Osteocyte (in vitro differentiated cells): ENCODE data around the gene RHCG. TPM values are rescaled to one million over a fixed set of nuclear protein-coding genes. Genes with fewer than 3 reads are reported as not detected.

ENCODE experiments used
- DNase-seq: peaks from one replicate; pipeline ENCODE4 v3.0.0; 2021; ENCODE audit warnings: mixed read lengths; ENCODE audit not compliant: unreplicated experiment; ENCODE audit errors: extremely low spot score
- H3K27ac Mint-ChIP-seq: one replicate; pipeline ENCODE4 v1.8.0; 2021; ENCODE audit warnings: mild to moderate bottlenecking, mixed read lengths; ENCODE audit not compliant: unreplicated experiment
- H3K27me3 Mint-ChIP-seq: one replicate; pipeline ENCODE4 v1.8.0; 2021; ENCODE audit warnings: mixed read lengths; ENCODE audit not compliant: unreplicated experiment
- H3K36me3 Mint-ChIP-seq: one replicate; pipeline ENCODE4 v1.8.0; 2021; ENCODE audit warnings: mixed read lengths; ENCODE audit not compliant: unreplicated experiment
- H3K4me1 Mint-ChIP-seq: one replicate; pipeline ENCODE4 v1.8.0; 2021; ENCODE audit warnings: mixed read lengths; ENCODE audit not compliant: unreplicated experiment
- H3K4me3 Mint-ChIP-seq: one replicate; pipeline ENCODE4 v1.8.0; 2021; ENCODE audit warnings: mild to moderate bottlenecking, moderate library complexity, mixed read lengths; ENCODE audit not compliant: unreplicated experiment
- H3K9me3 Mint-ChIP-seq: one replicate; pipeline ENCODE4 v1.8.0; 2021; ENCODE audit warnings: mixed read lengths; ENCODE audit not compliant: unreplicated experiment
- CTCF ChIP-seq: fragments of 200-600 bp; sonication (generic); IDR thresholded peaks from 2 replicates; pipeline ENCODE4 v1.5.0; 2021; ENCODE audit warnings: antibody characterized with exemption, mild to moderate bottlenecking, moderate library complexity
- total RNA-seq: library from RNA; stranded (reverse); gene quantifications from 2 replicates; pipeline ENCODE4 v1.2.1, GENCODE V29; 2021

Gene RHCG
- total RNA-seq, 1 donor from 2014 or later, result not detected

DNA sequence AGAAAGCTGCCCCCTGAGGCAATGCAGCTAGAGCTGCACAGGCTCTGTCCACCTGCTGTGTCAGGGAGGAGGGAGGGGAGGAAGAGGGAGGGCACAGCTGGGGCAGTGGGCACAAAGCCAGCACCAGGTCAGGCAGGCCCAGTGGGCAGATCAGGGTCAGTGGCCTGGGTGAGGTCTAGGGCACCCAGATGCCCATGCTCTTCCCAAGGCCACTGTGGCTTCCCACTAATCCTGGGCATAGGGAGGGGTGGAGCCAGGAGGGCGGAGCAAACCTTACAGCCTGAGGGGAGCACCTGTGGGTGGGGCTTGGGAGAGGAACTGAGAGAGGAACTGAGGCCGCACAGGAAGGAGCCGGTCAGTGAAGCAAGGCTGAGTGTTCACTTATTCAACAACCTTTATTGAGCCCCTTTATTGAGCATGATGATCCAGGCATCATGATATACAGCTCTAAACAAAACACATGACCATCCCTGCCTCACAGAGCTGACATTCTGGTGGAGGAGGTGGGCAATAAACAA lies 55.0 kb downstream of the RHCG start:
- TF ChIP-seq CTCF, result no peak
- no peak for DNase-seq
- Mint-ChIP-seq H3K36me3 (no peaks in the 10 kb centered on the region), H3K4me3 (no peak overlapping the region), H3K27ac (no peak overlapping the region), H3K27me3 (peaks cover 44% of the 10 kb centered on the region), H3K9me3 (no peaks in the 10 kb centered on the region), H3K4me1 (no peaks in the 10 kb centered on the region)

DNA sequence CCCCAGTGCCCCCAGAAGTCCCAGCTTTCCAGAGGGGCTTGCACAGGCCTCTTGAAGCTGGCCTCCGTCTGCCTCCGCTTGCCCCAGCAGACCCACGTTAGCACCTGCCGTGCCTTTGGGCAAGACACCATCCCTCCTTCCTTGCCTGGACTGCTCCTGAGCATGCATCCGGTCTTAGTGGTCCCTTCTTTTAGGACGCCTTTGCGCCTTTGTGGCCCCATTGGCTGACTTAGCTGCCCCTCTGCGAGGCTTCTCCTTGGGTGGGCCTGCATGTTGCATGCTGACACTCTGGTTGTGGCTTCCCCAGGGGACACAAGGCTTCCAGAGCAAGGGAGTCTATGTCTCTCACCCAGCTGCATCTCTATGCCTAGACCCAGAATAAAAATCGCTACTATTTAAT lies 56.6 kb downstream of the RHCG start:
- Mint-ChIP-seq H3K9me3 (no peaks in the 10 kb centered on the region), H3K27ac (no peak overlapping the region), H3K36me3 (no peaks in the 10 kb centered on the region), H3K4me3 (no peak overlapping the region), H3K27me3 (peaks cover 40% of the 10 kb centered on the region), H3K4me1 (no peaks in the 10 kb centered on the region)
- DNase-seq, result no peak
- no peak for TF ChIP-seq CTCF

DNA sequence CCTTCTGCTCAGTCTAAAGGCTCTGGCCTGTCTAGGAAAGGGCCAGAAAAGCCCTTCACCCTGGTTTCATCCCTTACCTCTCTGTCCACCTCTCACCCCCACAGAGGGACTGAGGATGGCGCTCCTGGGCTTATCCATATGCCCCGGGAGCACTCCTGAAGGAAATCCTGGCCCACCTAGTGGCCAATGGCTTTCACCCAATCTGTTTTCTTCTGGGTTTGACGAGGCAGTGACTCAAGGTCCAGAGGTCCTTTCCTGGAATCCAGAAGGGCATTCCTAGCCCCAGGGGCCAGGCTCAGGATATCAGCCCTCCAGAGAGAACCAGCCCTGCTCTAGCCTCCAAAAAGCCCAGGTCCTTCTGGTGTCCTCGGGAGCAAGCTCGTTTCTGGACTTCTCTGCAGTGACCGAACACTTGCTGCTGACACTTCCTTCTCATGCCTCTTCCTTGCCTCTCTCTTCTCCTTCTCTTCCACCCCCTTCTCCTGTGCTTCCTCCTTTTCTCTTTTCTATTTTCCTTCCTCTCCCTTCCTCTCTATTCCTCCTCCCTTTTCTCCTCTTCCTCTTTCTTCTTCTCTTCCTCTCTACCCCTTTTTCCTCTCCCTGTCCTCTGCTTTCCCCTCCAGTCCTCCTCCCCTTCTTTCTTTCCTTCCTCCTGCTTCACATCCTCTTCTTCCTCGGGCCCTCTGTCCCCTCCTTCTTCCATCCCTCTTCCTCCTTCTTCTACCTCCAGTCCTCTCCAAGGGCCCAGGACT lies 59.6 kb downstream of the RHCG start:
- no peak overlapping the region for H3K4me3 Mint-ChIP-seq
- no peaks in the 10 kb centered on the region for H3K4me1 Mint-ChIP-seq
- H3K27me3 Mint-ChIP-seq, result peaks cover 47% of the 10 kb centered on the region
- no peak overlapping the region for H3K27ac Mint-ChIP-seq
- H3K36me3 Mint-ChIP-seq, result no peaks in the 10 kb centered on the region
- DNase-seq, result no peak
- no peaks in the 10 kb centered on the region for H3K9me3 Mint-ChIP-seq
- TF ChIP-seq CTCF, result no peak

DNA sequence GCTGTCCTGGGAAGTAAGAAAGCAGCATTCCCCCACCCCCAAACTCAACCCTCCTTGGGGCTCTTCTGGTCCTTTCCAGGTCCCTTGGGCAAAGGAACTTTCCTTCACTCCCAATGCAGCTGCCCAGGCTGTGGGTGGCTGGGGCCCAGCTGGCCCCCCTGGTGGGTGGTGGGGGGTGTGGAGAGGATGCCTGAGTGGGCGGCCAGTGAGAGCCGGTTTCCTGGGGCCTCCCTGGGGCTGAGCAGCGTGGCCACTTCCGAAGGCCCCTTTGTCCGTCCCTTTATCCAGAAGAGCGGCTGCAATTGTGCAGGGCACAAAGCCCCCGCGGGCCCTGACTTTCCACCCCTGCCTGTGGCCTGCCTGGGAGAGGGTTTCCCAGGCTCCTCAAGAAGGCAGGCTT lies 61.0 kb downstream of the RHCG start:
- H3K36me3 Mint-ChIP-seq, result no peaks in the 10 kb centered on the region
- H3K9me3 Mint-ChIP-seq, result no peaks in the 10 kb centered on the region
- no peak for DNase-seq
- peaks cover 52% of the 10 kb centered on the region for H3K27me3 Mint-ChIP-seq
- H3K27ac Mint-ChIP-seq, result no peak overlapping the region
- no peak overlapping the region for H3K4me3 Mint-ChIP-seq
- peaks cover 4% of the 10 kb centered on the region for H3K4me1 Mint-ChIP-seq
- TF ChIP-seq CTCF, result no peak

DNA sequence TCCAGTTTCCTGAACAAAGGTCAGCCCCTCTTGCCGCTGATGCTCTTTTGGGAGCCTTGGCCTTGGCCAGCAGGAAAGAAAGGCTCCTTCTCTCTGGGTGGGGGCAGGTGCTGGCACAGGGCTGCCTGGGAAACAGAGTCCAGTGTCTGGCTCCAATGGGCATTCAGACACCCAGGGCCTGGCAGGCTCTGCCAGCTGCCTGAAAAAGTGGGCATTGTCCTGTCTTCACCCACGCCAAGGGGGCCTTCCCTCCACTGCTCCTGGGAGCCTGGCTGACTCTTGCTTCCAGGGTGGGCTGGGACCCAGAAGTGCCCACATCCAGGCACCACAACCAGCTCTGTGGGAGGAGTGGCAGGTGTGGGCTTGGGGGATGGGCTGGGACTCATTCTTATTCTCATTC lies 62.7 kb downstream of the RHCG start:
- H3K27ac Mint-ChIP-seq, result no peak overlapping the region
- peaks cover 44% of the 10 kb centered on the region for H3K27me3 Mint-ChIP-seq

More for the DNA sequence above, 62.7 kb downstream of the RHCG start:
- H3K4me3 Mint-ChIP-seq, result no peak overlapping the region
- no peaks in the 10 kb centered on the region for H3K9me3 Mint-ChIP-seq
- H3K36me3 Mint-ChIP-seq, result no peaks in the 10 kb centered on the region
- TF ChIP-seq CTCF, result no peak
- peaks cover 6% of the 10 kb centered on the region for H3K4me1 Mint-ChIP-seq
- DNase-seq, result no peak
